OCI-LY7 (cell line): ENCODE measurements around the gene POLA1. TPM values are rescaled to one million over a fixed set of nuclear protein-coding genes. Genes with fewer than 3 reads are reported as not detected.

Source experiments
- BruUV-seq: library from RNA; stranded (reverse); fragments of 400-500 nt; replicated peaks from 2 replicates; lab custom pipeline; 2021; lab: Mats Ljungman, UMichigan
- CTCF ChIA-PET: fragments of 300-600 bp; sonication (Branson Sonifier 250); formaldehyde crosslinking; loops from one replicate; lab custom pipeline; 2022; ENCODE audit warnings: antibody characterized with exemption; ENCODE audit not compliant: unreplicated experiment; lab: Charles Lee
- POLR2A ChIA-PET: fragments of 300-600 bp; sonication (Branson Sonifier 250); formaldehyde crosslinking; loops from one replicate; lab custom pipeline; 2022; ENCODE audit warnings: antibody characterized with exemption; lab: Charles Lee
- DNase-seq: peaks from one replicate; pipeline ENCODE4 v3.0.0-alpha.2; 2015; ENCODE audit warnings: low spot score
- H2AFZ ChIP-seq: fragments of 200-600 bp; sonication (generic), shearing (Covaris generic); 2 replicates; pipeline ENCODE4 v1.6.1; 2014; ENCODE audit warnings: mild to moderate bottlenecking, antibody characterized with exemption, low read length, moderate library complexity
- H3K27ac ChIP-seq: fragments of 200-600 bp; sonication (generic); 2 replicates; pipeline ENCODE4 v1.5.1; 2014; ENCODE audit warnings: mixed run types, low read depth, mild to moderate bottlenecking, moderate library complexity, low read length, inconsistent platforms; ENCODE audit not compliant: poor library complexity, severe bottlenecking
- H3K36me3 ChIP-seq: fragments of 200-600 bp; sonication (generic); 2 replicates; pipeline ENCODE4 v1.6.1; 2014; ENCODE audit warnings: mild to moderate bottlenecking, antibody characterized with exemption, low read length, moderate library complexity, mixed read lengths; ENCODE audit not compliant: insufficient read depth
- H3K4me1 ChIP-seq: fragments of 200-600 bp; sonication (generic); 2 replicates; pipeline ENCODE4 v1.5.1; 2014; ENCODE audit warnings: mild to moderate bottlenecking, low read length; ENCODE audit not compliant: insufficient read depth, poor library complexity, severe bottlenecking
- H3K4me2 ChIP-seq: fragments of 200-600 bp; sonication (generic); 2 replicates; pipeline ENCODE4 v1.6.1; 2014; ENCODE audit warnings: mild to moderate bottlenecking, low read length
- H3K4me3 ChIP-seq: fragments of 200-600 bp; sonication (generic); 2 replicates; pipeline ENCODE4 v1.5.1; 2014; ENCODE audit warnings: mild to moderate bottlenecking, low read depth, low read length; ENCODE audit not compliant: poor library complexity, severe bottlenecking
- H3K79me2 ChIP-seq: fragments of 200-600 bp; sonication (generic); 2 replicates; pipeline ENCODE4 v1.6.1; 2016; ENCODE audit warnings: low read depth, mild to moderate bottlenecking, low read length, moderate library complexity, mixed read lengths; ENCODE audit not compliant: insufficient read depth
- H3K9me2 ChIP-seq: fragments of 200-600 bp; sonication (generic); 2 replicates; pipeline ENCODE4 v1.6.1; 2016; ENCODE audit warnings: mild to moderate bottlenecking, low read length, mixed read lengths; ENCODE audit not compliant: insufficient read depth
- H3K9me3 ChIP-seq: fragments of 200-600 bp; sonication (generic); 2 replicates; pipeline ENCODE4 v1.6.1; 2014; ENCODE audit warnings: mild to moderate bottlenecking, mixed run types, low read length, mixed read lengths
- H4K20me1 ChIP-seq: fragments of 200-600 bp; sonication (generic); 2 replicates; pipeline ENCODE4 v1.6.1; 2014; ENCODE audit warnings: mild to moderate bottlenecking, antibody characterized with exemption, low read length, moderate library complexity, mixed read lengths; ENCODE audit not compliant: insufficient read depth
- CTCF ChIP-seq: fragments of 200-600 bp; sonication (generic); conservative IDR thresholded peaks from 2 replicates; pipeline ENCODE4 v1.5.1; 2014; ENCODE audit warnings: mild to moderate bottlenecking, antibody characterized with exemption, low read length, moderate library complexity, mixed read lengths
- EZH2phosphoT487 ChIP-seq: fragments of 200-600 bp; sonication (generic); IDR thresholded peaks from 2 replicates; pipeline ENCODE4 v1.6.1; 2018; ENCODE audit warnings: low read depth, borderline replicate concordance, mild to moderate bottlenecking, mixed run types, antibody characterized with exemption, low read length, moderate library complexity, mixed read lengths
- intact Hi-C: fragments of 100-400 bp; cut with micrococcal nuclease; formaldehyde crosslinking; loops from one replicate; pipeline ENCODE4 v1.10.0; 2022; ENCODE audit not compliant: unreplicated experiment
- total RNA-seq, 2 experiments: library from RNA; depleted of rRNA in 1 of 2; stranded (reverse); fragments of >200 nt in 1 of 2; shearing (Covaris generic) in 1 of 2; gene quantifications; 2 replicates each; pipeline ENCODE4 v1.2.3, GENCODE V29; 2014 to 2022

POLA1 gene
- total RNA-seq, 2 experiments from 2014 or later: 58.0 to 65.1 TPM

- DNase-seq: no peak
- H3K4me2 ChIP-seq: no peak overlapping the region
- no TSS peak for BruUV-seq
- peaks cover 85% of the 10 kb centered on the region for H3K36me3 ChIP-seq
- TF ChIP-seq CTCF (no peak), EZH2phosphoT487 (no peak)
- no peak overlapping the region for H3K27ac ChIP-seq
- no peaks in the 10 kb centered on the region for H4K20me1 ChIP-seq
- CTCF ChIA-PET: no interaction called here
- H3K9me3 ChIP-seq: no peaks in the 10 kb centered on the region
- H3K79me2 ChIP-seq: no peaks in the 10 kb centered on the region
- H3K4me3 ChIP-seq: no peak overlapping the region
- POLR2A ChIA-PET: interaction anchor here (1.2 kb wide), 1 partner anchor 11 kb away, joined by 3 read pairs; no protein-coding TSS in a partner anchor
- no peaks in the 10 kb centered on the region for H3K9me2 ChIP-seq
- intact Hi-C loops: no loop called here
- no peak overlapping the region for H2AFZ ChIP-seq
- H3K4me1 ChIP-seq: no peaks in the 10 kb centered on the region
Observed at GRCh38 chrX:24828147-24828546, 134.4 kb downstream of the POLA1 start.

GRCh38 chrX:24828600-24828999, 134.9 kb downstream of the POLA1 start:
- Histone ChIP-seq H3K4me2 (no peak overlapping the region), H3K9me2 (no peaks in the 10 kb centered on the region), H3K79me2 (no peaks in the 10 kb centered on the region), H3K27ac (no peak overlapping the region), H3K4me1 (no peaks in the 10 kb centered on the region), H3K4me3 (no peak overlapping the region), H2AFZ (no peak overlapping the region), H4K20me1 (no peaks in the 10 kb centered on the region), H3K9me3 (no peaks in the 10 kb centered on the region), H3K36me3 (peaks cover 84% of the 10 kb centered on the region)
- ChIA-PET CTCF (no interaction called here), POLR2A (interaction anchor here (1.7 kb wide), 1 partner anchor 11 kb away, joined by 4 read pairs; no protein-coding TSS in a partner anchor)
- DNase-seq: no peak
- no peak for TF ChIP-seq EZH2phosphoT487
- intact Hi-C loops: no loop called here
- BruUV-seq: no TSS peak

- DNase-seq: no peak
- BruUV-seq: no TSS peak
- Histone ChIP-seq H3K9me2 (no peaks in the 10 kb centered on the region), H3K36me3 (peaks cover 71% of the 10 kb centered on the region), H3K4me2 (no peak overlapping the region), H3K4me1 (peaks cover 6% of the 10 kb centered on the region), H3K9me3 (no peaks in the 10 kb centered on the region), H3K4me3 (no peak overlapping the region), H4K20me1 (0 out of 2 replicates have a peak, but pooled peaks cover 7% of the 10 kb centered on the region), H3K79me2 (peaks cover 1% of the 10 kb centered on the region; the same call in 1 of the 2 replicates), H3K27ac (no peak overlapping the region), H2AFZ (no peak overlapping the region)
- no peak for TF ChIP-seq CTCF
- no peak for TF ChIP-seq EZH2phosphoT487
- CTCF ChIA-PET: no interaction called here
- intact Hi-C loops: no loop called here
- POLR2A ChIA-PET: no interaction called here
Observed at GRCh38 chrX:24833695-24834094, 140.0 kb downstream of the POLA1 start.
